HPDE6-E6E7 (cell line): ENCODE measurements around the gene MUSTN1.

ENCODE experiments used
- DNase-seq: peaks from one replicate; pipeline ENCODE4 v3.0.0; 2011; ENCODE audit warnings: missing footprints; ENCODE audit errors: extremely low spot score

Gene MUSTN1

DNA sequence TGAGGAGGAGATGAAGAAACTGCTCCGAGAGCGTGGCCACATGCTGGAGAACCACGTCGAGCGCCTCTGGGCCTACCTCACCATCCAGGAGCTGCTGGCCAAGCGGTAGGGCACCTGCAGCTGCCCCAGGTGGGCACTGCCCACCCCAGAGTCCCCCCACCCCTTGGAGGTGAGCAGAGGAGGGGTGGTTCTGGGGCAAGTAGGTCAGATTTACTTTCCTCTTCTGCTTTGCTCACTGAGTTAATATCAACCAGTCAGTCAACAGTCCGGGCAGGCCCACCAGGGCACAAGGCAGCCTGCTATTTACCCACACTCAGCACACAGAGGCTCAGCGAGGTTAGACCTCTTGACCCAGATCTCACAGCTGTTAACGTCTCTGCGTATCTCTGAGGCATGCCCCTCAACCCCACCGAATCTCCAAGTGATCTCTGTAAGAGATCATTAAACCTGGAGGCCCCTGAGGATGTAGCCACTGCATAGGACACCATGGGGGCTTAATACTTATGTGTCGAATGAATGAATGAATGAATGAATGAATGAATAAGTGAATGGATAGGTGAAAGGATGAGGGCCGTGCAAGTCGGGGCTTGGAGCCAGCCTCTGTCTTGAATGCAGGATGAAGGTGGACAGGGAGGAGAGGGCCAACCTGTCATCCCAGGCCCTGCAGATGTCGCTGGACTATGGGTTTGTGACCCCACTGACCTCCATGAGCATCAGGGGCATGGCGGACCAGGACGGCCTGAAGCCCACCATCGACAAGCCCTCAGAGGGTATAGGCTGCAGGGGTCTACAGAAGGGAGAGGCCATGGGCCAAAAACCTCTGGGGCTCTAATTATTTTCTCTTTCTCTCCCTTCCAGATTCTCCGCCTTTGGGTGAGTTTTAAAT, 48.2 kb downstream of the MUSTN1 start:
- DNase-seq = no peak

DNA sequence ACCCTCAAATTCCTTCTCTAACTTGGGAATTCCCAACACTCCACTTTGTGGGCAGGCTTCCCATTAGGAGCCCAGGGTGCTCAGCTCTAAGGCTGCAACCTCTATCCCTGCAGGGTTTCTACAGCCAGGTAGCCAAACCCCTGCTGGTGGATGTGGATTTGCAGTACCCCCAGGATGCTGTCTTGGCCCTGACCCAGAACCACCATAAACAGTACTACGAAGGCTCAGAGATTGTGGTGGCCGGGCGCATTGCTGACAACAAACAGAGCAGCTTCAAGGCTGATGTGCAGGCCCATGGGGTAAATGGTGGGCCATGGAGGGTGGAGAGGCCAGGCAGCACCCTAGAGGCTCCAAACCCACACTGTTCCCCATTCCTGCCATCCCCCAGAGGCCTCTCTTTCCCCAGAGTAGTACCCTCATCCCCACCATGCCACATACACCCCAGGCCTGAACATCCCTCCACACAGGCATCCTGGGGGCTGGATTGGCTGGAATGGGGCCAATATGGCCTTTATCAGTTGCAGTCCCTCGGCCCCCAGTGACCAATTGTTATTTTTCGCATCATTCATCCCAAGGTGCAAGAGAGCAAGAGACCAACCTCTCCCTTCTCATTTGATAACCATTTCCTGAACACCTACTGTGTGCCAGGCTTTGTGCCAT, 49.8 kb downstream of the MUSTN1 start:
- DNase-seq = no peak

DNA sequence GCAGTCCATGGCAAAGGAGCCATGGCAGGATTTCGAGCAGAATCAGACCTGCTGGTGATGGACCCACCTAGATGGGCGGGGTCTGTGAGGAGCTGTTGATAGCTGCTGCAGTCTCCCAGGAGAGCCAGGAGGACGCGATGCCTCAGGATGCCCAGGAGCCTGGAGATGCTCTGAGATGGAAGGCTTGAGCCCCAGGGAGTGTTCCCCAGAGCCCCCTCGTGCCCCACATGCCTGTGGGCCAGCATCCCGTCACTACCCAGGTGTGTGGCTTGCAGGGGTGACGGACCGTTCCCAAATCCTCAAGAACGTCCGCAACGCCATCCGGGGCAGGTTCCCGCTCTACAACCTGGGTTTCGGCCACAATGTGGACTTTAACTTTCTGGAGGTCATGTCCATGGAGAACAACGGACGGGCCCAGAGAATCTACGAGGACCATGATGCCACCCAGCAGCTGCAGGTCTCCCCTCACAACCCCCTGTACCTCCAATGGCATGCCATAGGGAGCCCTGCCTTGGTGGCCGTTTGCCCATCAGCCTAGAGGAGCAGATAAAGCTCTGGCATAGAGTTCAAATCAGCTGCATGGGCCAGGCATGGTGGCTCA, 50.7 kb downstream of the MUSTN1 start:
- DNase-seq = no peak

DNA sequence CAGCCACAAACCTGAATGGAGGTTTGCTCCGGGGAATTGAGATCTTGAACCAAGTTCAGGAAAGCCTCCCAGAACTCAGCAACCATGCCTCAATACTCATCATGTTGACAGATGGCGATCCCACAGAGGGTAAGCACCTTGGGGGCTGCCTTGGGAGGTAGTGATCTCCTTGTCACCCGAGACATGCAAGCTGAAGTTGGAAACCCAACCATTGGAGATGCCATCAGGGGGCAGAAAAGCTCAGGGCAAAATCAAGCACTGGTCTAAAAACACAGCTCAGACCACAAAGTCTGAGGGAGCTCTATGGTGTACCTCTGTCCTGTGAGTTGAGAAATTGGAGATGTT, 51.6 kb downstream of the MUSTN1 start:
- no peak for DNase-seq
